Germinal center (tissue), 1 donor: ENCODE measurements around the gene ZDHHC9.
"Not testable (repeated sequence)": the region's sequence is repeated elsewhere in the genome, so short reads cannot be mapped to it uniquely, and the experiment has no call there.

Source experiments
- DNase-seq: peaks from one replicate; pipeline ENCODE4 v3.0.0; 2012; ENCODE audit warnings: mixed read lengths, low spot score

The ZDHHC9 gene

GRCh38 chrX:129843459-129844306 is at the start of gene ZDHHC9:
ZDHHC9 (minus strand) TSS chrX:129843886; CDS start chrX:129841945, 1,941 bp downstream.
- DNase-seq = peak; percentile 86

- no peak for DNase-seq
Measured at GRCh38 chrX:129877401-129877800, 33.7 kb upstream of the ZDHHC9 start.

GRCh38 chrX:129876771-129877305 is 33.2 kb upstream of the ZDHHC9 start:
- no peak for DNase-seq

- no peak for DNase-seq
Measured at GRCh38 chrX:129875669-129876068, 32.0 kb upstream of the ZDHHC9 start.

- no peak for DNase-seq
Measured at GRCh38 chrX:129872524-129872923, 28.8 kb upstream of the ZDHHC9 start.

- not testable (repeated sequence) for DNase-seq
Measured at GRCh38 chrX:129866321-129866720, 22.6 kb upstream of the ZDHHC9 start.

GRCh38 chrX:129859134-129859533 is 15.4 kb upstream of the ZDHHC9 start:
- DNase-seq = not testable (repeated sequence)

GRCh38 chrX:129851825-129852224 is 8.1 kb upstream of the ZDHHC9 start:
- DNase-seq = not testable (repeated sequence)

GRCh38 chrX:129846716-129847115 is 3.0 kb upstream of the ZDHHC9 start:
- DNase-seq = no peak

- DNase-seq = no peak
Measured at GRCh38 chrX:129845616-129846190, 2.0 kb upstream of the ZDHHC9 start.

- DNase-seq = no peak
Measured at GRCh38 chrX:129843209-129843458, 552 bp downstream of the ZDHHC9 start.

- DNase-seq = no peak
Measured at GRCh38 chrX:129842510-129843208, 1.0 kb downstream of the ZDHHC9 start.

- no peak for DNase-seq
Measured at GRCh38 chrX:129840344-129840743, 3.3 kb downstream of the ZDHHC9 start.

GRCh38 chrX:129836827-129837226 is 6.9 kb downstream of the ZDHHC9 start:
- no peak for DNase-seq

- no peak for DNase-seq
Measured at GRCh38 chrX:129833153-129833990, 10.3 kb downstream of the ZDHHC9 start.

GRCh38 chrX:129831091-129831885 is 12.4 kb downstream of the ZDHHC9 start:
- no peak for DNase-seq

GRCh38 chrX:129830494-129830893 is 13.2 kb downstream of the ZDHHC9 start:
- no peak for DNase-seq

- DNase-seq = no peak
Measured at GRCh38 chrX:129825746-129826505, 17.8 kb downstream of the ZDHHC9 start.

GRCh38 chrX:129824620-129825019 is 19.1 kb downstream of the ZDHHC9 start:
- DNase-seq = no peak

GRCh38 chrX:129823522-129823921 is 20.2 kb downstream of the ZDHHC9 start:
- DNase-seq = no peak
